H54 (cell line): ENCODE measurements around the gene SNIP1.
"Not testable (repeated sequence)": the region's sequence is repeated elsewhere in the genome, so short reads cannot be mapped to it uniquely, and the experiment has no call there.

Source experiments
- DNase-seq: peaks from one replicate; pipeline ENCODE4 v3.0.0; 2011; ENCODE audit warnings: low spot score, mixed read lengths; ENCODE audit not compliant: insufficient read length
- FAIRE-seq: peaks from 3 replicates; lab custom pipeline; 2011; peaks lifted over from hg19 to GRCh38; lab: Jason Lieb, UNC
- POLR2A ChIP-seq: IDR thresholded peaks from 2 replicates; pipeline ENCODE4 v1.6.1; 2011; ENCODE audit warnings: low read depth, mild to moderate bottlenecking, low read length

SNIP1 gene

DNA sequence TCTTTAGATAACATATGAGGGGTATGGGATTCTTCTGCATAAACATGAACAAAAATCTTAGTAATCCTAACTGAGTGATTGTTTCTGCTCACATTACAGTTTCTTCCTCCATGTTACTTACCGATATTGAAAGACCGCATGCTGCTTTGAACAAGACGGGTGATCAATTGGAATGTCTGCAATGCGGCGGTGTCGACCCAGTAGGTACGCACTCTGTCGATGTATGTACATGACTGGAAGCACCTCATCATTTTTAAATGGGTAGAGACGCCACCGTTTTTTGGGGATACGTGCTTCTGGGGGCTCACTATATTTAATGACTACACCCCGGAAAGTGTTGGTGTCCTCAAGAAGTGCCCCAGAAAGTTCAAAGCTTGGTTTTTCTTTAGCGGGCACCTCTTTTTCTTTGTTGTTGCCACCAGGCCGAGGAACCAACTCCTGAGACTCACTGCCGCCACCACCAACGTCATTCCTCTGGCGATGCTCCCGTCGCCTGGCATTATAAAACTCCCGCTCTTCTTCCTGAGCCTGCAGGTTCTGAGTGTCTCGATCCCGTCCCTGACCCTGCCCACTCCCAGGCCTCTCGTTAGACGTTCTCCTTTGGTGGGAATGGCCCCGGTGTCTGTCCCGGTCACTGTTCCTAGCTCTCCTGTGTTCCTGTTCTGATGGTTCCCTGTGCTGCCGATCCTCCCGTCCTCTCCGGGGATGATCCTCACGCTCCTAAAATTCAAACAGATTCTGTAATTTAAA lies 13.9 kb downstream of the SNIP1 start:
- no peak for FAIRE-seq
- DNase-seq = no peak
- TF ChIP-seq POLR2A = no peak

DNA sequence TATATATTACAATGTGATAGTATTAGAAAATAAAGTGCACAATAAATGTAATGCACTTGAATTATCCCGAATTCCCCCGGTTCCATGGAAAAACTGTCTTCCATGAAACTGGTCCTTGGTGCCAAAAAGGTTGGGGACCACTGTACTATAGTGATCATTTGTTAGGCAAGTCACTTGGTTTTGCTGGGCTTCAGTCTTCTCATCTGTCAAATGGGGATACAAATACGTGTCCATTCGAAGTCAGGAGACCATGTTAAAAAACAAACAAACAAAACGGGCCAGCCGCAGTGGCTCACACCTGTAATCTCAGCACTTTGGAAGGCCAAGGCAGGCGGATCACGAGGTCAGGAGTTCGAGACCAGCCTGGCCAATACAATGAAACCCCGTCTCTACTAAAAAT lies 14.9 kb downstream of the SNIP1 start:
- not testable (repeated sequence) for FAIRE-seq, DNase-seq

DNA sequence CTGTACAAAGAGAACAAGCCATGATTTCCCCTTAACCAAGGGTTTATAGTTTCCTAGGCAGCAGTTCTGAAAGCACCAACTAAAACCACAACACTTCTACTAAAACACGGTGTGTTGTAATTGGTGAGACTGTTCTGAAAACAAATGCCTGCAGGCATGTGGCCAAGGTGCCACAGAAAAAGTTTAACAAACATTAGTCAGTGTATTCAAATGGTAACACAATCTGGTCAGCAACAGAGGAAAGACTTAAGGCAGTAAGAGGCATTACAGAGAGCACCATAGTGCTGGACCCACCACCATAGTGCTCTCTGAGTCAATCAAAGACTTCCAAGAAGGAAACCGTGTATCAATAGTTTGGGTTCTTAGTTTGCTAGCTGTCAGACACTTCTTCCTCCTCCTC lies 16.7 kb downstream of the SNIP1 start:
- peak; percentile 30 for FAIRE-seq
- DNase-seq = no peak
- TF ChIP-seq POLR2A = no peak

DNA sequence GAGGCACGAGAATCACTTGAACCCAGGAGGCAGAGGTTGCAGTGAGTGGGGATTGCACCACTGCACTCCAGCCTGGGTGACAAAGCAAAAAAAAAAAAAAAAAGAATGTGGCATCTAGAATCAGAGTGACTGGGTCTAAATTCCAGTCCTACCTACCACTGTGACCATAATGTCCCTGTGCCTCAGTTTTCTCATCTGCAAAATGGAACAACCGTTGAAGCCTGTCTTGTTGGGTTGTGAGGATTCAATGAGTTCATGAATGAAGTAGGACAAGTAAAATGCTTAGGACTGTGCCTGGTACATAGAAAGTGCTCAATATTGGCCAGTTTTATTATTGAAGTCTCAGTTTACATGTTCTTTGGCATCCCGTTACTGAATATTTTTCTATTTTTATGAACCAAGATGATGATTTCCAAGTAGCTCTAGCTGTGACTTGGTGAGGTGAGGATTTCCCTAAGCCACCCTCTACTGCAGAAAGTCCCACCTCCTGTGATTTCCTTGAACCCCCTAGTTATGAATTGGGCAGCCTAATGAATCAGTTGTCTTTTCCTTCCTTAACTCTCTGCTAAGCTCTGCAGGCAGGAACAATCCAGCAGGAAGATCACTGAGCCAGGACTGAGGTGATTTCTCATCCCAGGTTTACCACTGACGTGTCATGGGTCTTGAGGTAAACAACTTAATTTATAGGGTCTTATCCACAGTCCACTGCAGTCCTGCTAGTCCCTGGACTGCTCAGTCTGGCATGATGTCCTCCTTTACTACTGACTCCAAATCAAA lies 20.6 kb downstream of the SNIP1 start:
- DNase-seq = no peak
- TF ChIP-seq POLR2A = no peak
- no peak for FAIRE-seq

DNA sequence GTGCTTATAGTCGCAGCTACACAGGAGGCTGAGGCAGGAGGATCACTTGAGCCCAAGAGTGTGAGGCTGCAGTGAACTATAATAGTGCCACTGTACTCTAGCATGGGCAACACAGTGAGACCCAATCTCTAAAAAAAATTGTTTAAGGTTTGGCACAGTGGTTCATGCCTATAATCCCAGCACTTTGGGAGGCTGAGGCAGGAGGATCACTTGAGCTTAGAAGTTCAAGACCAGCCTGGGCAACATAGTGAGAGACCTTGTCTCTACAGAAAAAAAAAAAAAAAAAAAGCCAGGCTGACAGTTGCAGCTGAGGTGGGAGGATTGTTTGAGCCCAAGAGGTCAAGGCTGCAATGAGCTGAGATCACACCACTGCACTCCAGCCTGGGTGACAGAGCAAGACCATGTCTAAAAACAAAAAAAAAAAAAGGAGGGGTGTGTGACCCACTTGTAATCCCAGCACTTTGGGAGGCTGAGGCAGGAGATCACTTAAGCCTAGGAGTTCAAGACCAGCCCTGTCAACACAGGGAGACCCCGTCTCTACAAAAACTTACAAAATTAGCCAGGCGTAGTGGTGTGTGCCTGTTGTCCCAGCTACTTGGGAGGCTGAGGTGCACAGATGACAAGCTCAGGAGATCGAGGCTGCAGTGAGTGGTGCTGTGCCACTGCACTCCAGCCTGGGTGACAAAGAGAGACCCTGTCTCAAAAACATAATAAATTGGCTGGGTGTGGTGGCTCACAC lies 21.5 kb downstream of the SNIP1 start:
- DNase-seq, FAIRE-seq: not testable (repeated sequence)

DNA sequence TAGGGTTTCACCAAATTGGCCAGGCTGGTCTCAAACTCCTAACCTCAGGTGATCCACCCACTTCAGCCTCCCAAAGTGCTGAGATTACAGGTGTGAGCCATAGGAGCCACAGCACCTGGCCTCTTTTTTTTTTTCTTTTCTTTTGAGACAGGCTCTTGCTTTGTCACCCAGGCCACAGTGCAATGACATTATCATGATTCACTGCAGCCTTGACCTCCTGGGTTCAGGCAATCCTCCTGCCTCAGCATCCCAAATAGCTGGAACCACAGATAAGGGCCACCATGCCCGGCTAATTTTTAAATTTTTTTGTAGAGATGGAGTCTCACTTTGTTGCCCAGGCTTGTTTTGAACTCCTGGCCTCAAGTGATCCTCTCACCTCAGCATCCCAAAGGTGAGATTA lies 24.2 kb downstream of the SNIP1 start:
- FAIRE-seq, DNase-seq: not testable (repeated sequence)

DNA sequence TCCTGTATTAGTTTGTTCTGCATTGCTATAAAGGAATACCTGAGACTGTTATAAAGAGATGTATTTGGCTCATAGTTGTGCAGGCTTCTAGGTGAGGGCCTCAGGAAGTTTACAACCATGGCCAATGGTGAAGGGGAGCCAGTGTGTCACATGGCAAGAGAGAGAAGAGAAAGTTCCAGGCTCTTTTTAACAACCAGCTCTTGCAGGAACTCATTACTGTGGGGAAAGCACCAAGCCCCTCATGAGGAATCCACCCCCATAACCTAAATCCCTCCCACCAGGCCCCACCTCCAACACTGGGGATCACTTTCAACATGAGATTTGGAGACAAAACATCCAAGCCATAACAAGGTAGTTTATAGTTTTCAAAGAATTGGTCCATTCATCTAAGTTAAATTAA lies 34.5 kb downstream of the SNIP1 start:
- DNase-seq = no peak
- TF ChIP-seq POLR2A = no peak
- no peak for FAIRE-seq

DNA sequence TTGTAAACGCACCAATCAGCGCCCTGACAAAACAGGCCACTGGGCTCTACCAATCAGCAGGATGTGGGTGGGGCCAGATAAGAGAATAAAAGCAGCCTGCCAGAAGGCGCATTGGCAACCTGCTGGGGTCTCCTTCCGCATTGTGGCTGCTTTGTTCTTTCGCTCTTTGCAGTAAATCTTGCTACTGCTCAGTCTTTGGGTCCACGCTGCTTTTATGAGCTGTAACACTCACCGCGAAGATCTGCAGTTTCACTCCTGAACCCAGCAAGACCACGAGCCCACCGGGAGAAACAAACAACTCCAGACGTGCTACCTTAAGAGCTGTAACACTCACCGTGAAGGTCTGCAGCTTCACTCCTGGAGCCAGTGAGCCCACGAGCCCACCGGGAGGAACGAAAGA lies 35.2 kb downstream of the SNIP1 start:
- not testable (repeated sequence) for FAIRE-seq, DNase-seq

DNA sequence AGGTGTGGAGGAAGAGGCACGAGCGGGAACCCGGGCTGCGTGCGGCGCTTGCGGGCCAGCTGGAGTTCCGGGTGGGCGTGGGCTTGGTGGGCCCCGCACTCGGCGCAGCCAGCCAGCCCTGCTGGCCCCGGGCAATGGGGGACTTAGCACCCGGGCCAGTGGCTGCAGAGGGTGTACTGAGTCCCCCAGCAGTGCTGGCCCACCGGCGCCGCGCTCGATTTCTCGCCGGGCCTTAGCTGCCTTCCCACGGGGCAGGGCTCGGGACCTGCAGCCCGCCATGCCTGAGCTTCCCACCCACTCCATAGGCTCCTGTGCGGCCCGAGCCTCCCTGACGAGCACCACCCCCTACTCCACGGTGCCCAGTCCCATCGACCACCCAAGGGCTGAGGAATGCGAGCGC lies 35.9 kb downstream of the SNIP1 start:
- not testable (repeated sequence) for FAIRE-seq, DNase-seq

DNA sequence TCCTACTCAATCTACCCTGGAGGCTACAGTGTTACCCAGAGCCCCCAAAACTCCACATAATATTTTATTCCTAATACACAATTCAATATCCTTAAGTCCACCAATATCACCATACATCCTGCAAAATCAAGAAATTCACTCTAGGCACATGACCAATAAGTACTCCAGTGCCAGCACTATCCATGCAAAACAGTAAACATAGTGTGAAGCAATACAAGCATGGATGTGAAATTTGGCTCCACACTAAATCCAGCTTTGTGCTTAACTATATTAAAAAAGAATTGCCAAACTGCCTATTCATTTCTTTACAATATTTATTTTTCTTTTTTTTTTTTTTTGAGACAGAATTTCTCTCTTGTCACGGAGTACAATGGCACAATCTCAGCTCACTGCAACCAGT lies 36.5 kb downstream of the SNIP1 start:
- no peak for TF ChIP-seq POLR2A
- DNase-seq (no peak), FAIRE-seq (no peak)

DNA sequence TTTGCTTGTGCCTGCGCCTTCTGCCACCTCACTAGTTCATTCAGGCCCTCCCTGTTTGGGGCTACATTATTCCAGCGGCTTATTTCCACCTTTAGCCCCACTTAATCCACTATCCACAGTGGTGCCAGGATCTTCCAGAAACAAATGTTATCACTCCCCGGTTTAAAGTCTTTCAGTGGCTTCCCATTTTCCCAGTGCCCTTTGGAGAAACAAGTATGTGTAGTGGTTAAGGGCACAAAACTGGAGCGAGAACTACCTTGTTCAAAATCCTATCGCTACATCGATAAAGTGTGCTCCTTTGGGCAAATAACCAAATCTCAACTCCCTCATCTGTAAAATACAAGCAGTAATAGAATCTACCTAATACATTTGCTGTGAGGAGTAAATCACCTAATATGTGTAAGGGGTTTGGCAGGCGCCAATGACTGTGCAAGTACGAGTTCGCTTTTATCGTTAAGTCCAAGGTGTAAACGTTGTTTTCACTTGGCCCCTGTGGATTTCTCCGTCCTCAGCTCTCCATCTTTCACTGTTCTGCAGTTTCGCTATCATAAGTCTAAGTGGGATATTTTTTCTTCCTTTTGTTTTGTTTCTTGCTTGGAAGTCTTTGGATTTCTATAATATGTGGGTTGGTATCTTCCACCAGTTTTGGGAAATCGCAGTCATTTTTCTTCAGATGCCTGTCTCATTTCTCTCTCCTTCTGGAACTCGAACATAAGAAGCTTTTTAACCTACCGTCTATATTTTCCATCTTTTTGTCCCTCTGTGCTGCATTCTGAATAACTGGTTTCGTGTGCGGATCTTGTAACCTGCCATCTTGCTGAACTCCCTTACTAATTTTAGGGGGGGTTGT lies 38.7 kb downstream of the SNIP1 start:
- no peak for TF ChIP-seq POLR2A
- DNase-seq = no peak
- FAIRE-seq = no peak

DNA sequence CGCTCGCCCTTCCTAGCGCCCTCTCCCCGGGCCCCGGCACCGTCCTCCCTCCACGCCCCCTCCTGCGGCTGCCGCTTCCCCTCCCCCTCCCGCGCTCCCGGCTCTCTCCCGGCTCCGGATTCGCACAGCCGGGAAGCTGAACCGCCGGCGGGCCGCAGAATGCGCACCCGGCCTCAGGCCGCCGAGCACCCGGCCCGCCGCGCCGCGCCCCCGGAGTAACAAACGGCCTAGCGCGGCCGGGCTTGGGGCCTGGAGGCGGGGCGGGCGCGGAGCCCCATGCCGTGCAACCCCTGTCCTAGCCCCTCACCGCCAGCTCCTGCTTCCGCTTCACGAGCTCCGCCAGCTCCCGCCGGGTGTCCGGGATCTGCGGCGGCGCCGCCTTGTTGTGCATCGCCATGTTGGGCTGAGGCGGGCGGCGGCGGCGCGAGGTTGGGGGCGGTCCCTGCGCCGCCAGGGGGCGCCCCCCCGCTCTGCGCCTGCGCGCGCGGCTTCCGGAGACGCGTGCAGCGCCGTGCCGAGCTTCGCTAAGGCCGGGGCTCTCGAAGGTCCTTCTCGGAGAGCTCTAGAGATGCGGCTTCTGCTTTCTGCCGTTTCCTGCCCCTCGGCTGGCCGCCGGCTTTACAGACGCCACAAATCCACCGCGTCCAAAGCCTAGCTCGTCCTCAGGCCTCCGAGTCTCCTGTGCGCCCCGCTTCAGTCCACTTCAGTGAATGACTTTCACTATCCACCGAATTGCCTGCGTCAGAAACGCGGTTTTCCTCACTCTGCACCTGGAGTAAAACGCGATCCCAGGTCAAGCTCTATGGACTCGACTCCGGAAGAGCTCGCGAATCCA lies 39.5 kb downstream of the SNIP1 start, which contains the start of gene MEAF6:
Gene MEAF6 (minus strand): TSS at position 417 of the 835 bp plus-strand sequence. CDS start 20 bp downstream, at position 397.
- TF ChIP-seq POLR2A = peak; percentile 27; the same call in 1 of the 2 replicates
- DNase-seq (peak; percentile 89), FAIRE-seq (no peak)
